Liver (tissue), 9 donors: Measurements from ENCODE around the gene IFT81. TPM values are rescaled to one million over a fixed set of nuclear protein-coding genes. Genes with fewer than 3 reads are reported as not detected.

Source experiments
- DNase-seq: peaks from one replicate; pipeline ENCODE4 v3.0.0-alpha.2; 2017; ENCODE audit warnings: low spot score
- H3K27ac ChIP-seq, 2 donors: one replicate each; pipeline ENCODE4 v1.7.0; 2013; ENCODE audit warnings: inconsistent platforms in 2 of 2, low read length in 2 of 2, control low read depth in 1 of 2, low read depth in 1 of 2, mild to moderate bottlenecking in 1 of 2
- H3K27me3 ChIP-seq, 4 donors: one replicate each; pipeline versions ENCODE4 v1.6.1 to v1.7.0; 2013; ENCODE audit warnings: low read length in 3 of 4, inconsistent platforms in 1 of 4, mild to moderate bottlenecking in 1 of 4, moderate library complexity in 1 of 4; ENCODE audit not compliant: control insufficient read depth in 4 of 4, insufficient read depth in 4 of 4
- H3K36me3 ChIP-seq, 4 donors: one replicate each; pipeline versions ENCODE4 v1.6.1 to v1.7.0; 2013; ENCODE audit warnings: low read length in 3 of 4, mild to moderate bottlenecking in 3 of 4, low read depth in 1 of 4, moderate library complexity in 1 of 4; ENCODE audit not compliant: control insufficient read depth in 4 of 4, insufficient read depth in 3 of 4
- H3K4me1 ChIP-seq, 4 donors: one replicate each; pipeline versions ENCODE4 v1.6.1 to v1.7.0; 2013; ENCODE audit warnings: low read length in 3 of 4, mild to moderate bottlenecking in 3 of 4, moderate library complexity in 1 of 4; ENCODE audit not compliant: control insufficient read depth in 4 of 4, insufficient read depth in 4 of 4
- H3K4me3 ChIP-seq, 3 donors: one replicate each; pipeline versions ENCODE4 v1.6.1 to v1.7.0; 2013; ENCODE audit warnings: low read length in 3 of 3, control low read depth in 1 of 3, low read depth in 1 of 3, mild to moderate bottlenecking in 1 of 3
- H3K9ac ChIP-seq, 2 donors: one replicate each; pipeline ENCODE4 v1.7.0; 2013; ENCODE audit warnings: low read length in 2 of 2, mild to moderate bottlenecking in 2 of 2, moderate library complexity in 2 of 2, control low read depth in 1 of 2, low read depth in 1 of 2
- H3K9me3 ChIP-seq, 4 donors: one replicate each; pipeline versions ENCODE4 v1.6.1 to v1.7.0; 2013; ENCODE audit warnings: low read length in 3 of 4; ENCODE audit not compliant: control insufficient read depth in 4 of 4
- ATF3 ChIP-seq: IDR thresholded peaks from 2 replicates; pipeline ENCODE4 v1.6.1; 2016; ENCODE audit warnings: antibody characterized with exemption
- CTCF ChIP-seq: fragments of 150-350 bp; IDR thresholded peaks from 2 replicates; pipeline ENCODE4 v1.5.1; 2017; ENCODE audit warnings: improper control_type of control experiment, low read depth, low read length; ENCODE audit not compliant: missing input control
- EGR1 ChIP-seq, 2 donors: IDR thresholded peaks; 2 replicates each; pipeline ENCODE4 v1.6.1; 2016 to 2018; ENCODE audit warnings: antibody characterized with exemption in 2 of 2, low read depth in 2 of 2
- FOXA1 ChIP-seq: IDR thresholded peaks from 2 replicates; pipeline ENCODE4 v1.6.1; 2016; ENCODE audit warnings: antibody characterized with exemption
- FOXA2 ChIP-seq: IDR thresholded peaks from 2 replicates; pipeline ENCODE4 v1.6.1; 2016; ENCODE audit warnings: antibody characterized with exemption
- GABPA ChIP-seq, 2 donors: IDR thresholded peaks in 1 of 2; conservative IDR thresholded peaks in 1 of 2; 2 replicates each; pipeline ENCODE4 v1.6.1; 2016; ENCODE audit warnings: antibody characterized with exemption in 2 of 2, mild to moderate bottlenecking in 1 of 2, moderate library complexity in 1 of 2
- HNF4A ChIP-seq, 2 donors: conservative IDR thresholded peaks; 2 replicates each; pipeline ENCODE4 v1.6.1; 2016; ENCODE audit warnings: antibody characterized with exemption in 2 of 2, mild to moderate bottlenecking in 2 of 2
- HNF4G ChIP-seq: IDR thresholded peaks from 2 replicates; pipeline ENCODE4 v1.6.1; 2016; ENCODE audit warnings: antibody characterized with exemption
- JUND ChIP-seq, 2 donors: IDR thresholded peaks; 2 replicates each; pipeline ENCODE4 v1.6.1; 2016; ENCODE audit warnings: antibody characterized with exemption in 2 of 2
- MAX ChIP-seq: IDR thresholded peaks from 2 replicates; pipeline ENCODE4 v1.6.1; 2016; ENCODE audit warnings: antibody characterized with exemption
- NR2F2 ChIP-seq: IDR thresholded peaks from 2 replicates; pipeline ENCODE4 v1.6.1; 2016; ENCODE audit warnings: antibody characterized with exemption
- RAD21 ChIP-seq, 2 donors: IDR thresholded peaks; 2 replicates each; pipeline ENCODE4 v1.6.1; 2016; ENCODE audit warnings: antibody characterized with exemption in 2 of 2, mild to moderate bottlenecking in 2 of 2
- REST ChIP-seq: IDR thresholded peaks from 2 replicates; pipeline ENCODE4 v1.6.1; 2016; ENCODE audit warnings: antibody characterized with exemption, mild to moderate bottlenecking
- RXRA ChIP-seq, 2 donors: IDR thresholded peaks; 2 replicates each; pipeline ENCODE4 v1.6.1; 2017 to 2018; ENCODE audit warnings: antibody characterized with exemption in 2 of 2, mild to moderate bottlenecking in 1 of 2
- SP1 ChIP-seq: IDR thresholded peaks from 2 replicates; pipeline ENCODE4 v1.6.1; 2018; ENCODE audit warnings: antibody characterized with exemption, mild to moderate bottlenecking
- TAF1 ChIP-seq: conservative IDR thresholded peaks from 2 replicates; pipeline ENCODE4 v1.6.1; 2016; ENCODE audit warnings: antibody characterized with exemption, mild to moderate bottlenecking
- WGBS: extraction: QIAGEN DNeasy Blood & Tissue Kit; methylation state at CpG from one replicate; pipeline ENCODE4 v1.1.7; 2013; 5-methylcytosine and 5-hydroxymethylcytosine counted together
- polyA plus RNA-seq, 2 donors: library from polyadenylated mRNA; stranded (reverse) in 1 of 2; unstranded in 1 of 2; fragments of 200-250 nt in 1 of 2; fragments of >200 nt in 1 of 2; fragmentation: Nextera tagmentation in 1 of 2; extraction: Ambion mirVana in 1 of 2; gene quantifications; one replicate each; pipeline versions ENCODE4 v1.2.1 to v1.2.3, GENCODE V29; 2013 to 2015
- total RNA-seq, 2 donors: library from RNA; depleted of rRNA; stranded (reverse); fragments of >200 nt; gene quantifications; one replicate each; pipeline ENCODE4 v1.2.3, GENCODE V29; 2014
- TF ChIP-seq, protein P1 (sequence below): IDR thresholded peaks from 2 replicates; pipeline ENCODE4 v1.6.1; 2016; ENCODE audit warnings: antibody characterized with exemption
- donor health status: healthy.
- donor health status: healthy.
- donor health status: healthy.
- donor health status: healthy.
- donor health status: healthy.

Gene IFT81
- total and polyA plus RNA-seq, 4 donors: 1.9 to 4.9 (median 2.8) TPM

DNA sequence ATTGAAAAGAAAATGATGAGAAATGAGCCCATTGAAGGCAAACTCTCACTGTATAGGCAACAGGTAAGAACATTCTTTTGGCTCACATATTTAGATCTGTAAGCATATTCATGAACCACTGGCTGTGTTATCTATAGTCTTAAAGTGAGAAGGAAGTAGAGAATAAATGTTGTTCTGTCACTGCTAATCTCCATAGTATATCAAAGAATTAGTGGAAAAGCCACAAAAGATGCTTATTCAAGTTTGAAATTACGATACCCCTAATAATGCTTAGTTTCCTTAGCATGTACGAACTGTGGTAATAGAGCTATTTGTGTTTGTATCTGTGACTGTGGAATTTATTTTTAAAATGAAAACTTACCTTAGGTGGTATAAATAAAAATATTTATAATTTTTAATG, 22.8 kb downstream of the IFT81 start:
- peaks cover 0 to 4% (median 0%) of the 10 kb centered on the region in 4 donors for H3K36me3 ChIP-seq
- no peak for TF ChIP-seq EGR1 (IDR thresholded peaks at IDR 0.05; ENCODE audit: low read depth in 2 of 2)
- TF ChIP-seq, protein P1, sequence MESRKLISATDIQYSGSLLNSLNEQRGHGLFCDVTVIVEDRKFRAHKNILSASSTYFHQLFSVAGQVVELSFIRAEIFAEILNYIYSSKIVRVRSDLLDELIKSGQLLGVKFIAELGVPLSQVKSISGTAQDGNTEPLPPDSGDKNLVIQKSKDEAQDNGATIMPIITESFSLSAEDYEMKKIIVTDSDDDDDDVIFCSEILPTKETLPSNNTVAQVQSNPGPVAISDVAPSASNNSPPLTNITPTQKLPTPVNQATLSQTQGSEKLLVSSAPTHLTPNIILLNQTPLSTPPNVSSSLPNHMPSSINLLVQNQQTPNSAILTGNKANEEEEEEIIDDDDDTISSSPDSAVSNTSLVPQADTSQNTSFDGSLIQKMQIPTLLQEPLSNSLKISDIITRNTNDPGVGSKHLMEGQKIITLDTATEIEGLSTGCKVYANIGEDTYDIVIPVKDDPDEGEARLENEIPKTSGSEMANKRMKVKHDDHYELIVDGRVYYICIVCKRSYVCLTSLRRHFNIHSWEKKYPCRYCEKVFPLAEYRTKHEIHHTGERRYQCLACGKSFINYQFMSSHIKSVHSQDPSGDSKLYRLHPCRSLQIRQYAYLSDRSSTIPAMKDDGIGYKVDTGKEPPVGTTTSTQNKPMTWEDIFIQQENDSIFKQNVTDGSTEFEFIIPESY: no peak
- TF ChIP-seq RXRA (IDR thresholded peaks at IDR 0.05): no peak
- TF ChIP-seq HNF4A (conservative IDR thresholded peaks at IDR 0.05): no peak
- no peak for TF ChIP-seq SP1
- no peaks in the 10 kb centered on the region for H3K27me3 ChIP-seq
- 98% methylated on average over 2 of the region's 2 CpGs for WGBS
- H3K9ac ChIP-seq: no peak overlapping the region
- no peaks in the 10 kb centered on the region for H3K9me3 ChIP-seq
- no peak for DNase-seq
- H3K27ac ChIP-seq: no peak overlapping the region
- no peak overlapping the region for H3K4me3 ChIP-seq
- no peaks in the 10 kb centered on the region for H3K4me1 ChIP-seq

DNA sequence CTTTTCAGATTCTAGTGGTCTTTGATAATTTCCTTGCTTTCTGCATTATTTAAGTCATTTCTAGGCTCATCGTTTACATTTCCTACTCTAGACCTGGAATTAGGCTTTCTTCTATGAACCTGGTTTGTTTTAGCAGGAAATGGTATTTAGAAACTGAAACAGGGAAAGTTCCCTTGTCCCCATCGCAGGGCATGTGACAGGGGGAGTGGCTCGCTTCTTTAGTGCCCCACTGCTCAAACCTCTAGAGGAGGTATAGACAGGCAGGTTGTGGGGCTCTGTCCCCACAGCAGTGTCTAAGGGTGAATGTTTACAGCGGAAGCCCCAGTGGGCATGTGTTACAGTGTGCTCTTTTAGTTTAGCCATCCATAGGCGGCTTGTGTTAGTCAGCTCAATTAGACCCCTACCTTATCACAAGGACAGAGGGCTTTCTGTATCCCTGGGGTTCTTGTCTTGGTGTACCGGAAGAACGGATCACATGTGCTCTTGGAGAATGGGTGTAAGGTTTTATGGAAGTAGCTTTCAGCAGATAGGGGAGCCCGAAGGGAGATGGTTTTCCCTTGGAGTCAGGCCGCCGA, 25.0 kb downstream of the IFT81 start:
- no peak for DNase-seq
- Histone ChIP-seq H3K4me3 (no peak overlapping the region), H3K4me1 (no peaks in the 10 kb centered on the region), H3K9me3 (no peaks in the 10 kb centered on the region), H3K9ac (no peak overlapping the region), H3K27me3 (no peaks in the 10 kb centered on the region), H3K36me3 (peaks cover 0 to 7% (median 0%) of the 10 kb centered on the region in 4 donors), H3K27ac (no peak overlapping the region)
- TF ChIP-seq ATF3: no peak
- TF ChIP-seq, protein P1: no peak
- TF ChIP-seq HNF4A (conservative IDR thresholded peaks at IDR 0.05): no peak
- no peak for TF ChIP-seq SP1
- no peak for TF ChIP-seq RAD21 (IDR thresholded peaks at IDR 0.05)
- no peak for TF ChIP-seq TAF1
- no peak for TF ChIP-seq CTCF
- no peak for TF ChIP-seq HNF4G
- TF ChIP-seq MAX: no peak
- TF ChIP-seq GABPA (IDR thresholded peaks at IDR 0.05 in 1 of 2, conservative IDR thresholded peaks at IDR 0.05 in 1 of 2): no peak
- TF ChIP-seq FOXA1: no peak
- no peak for TF ChIP-seq JUND (IDR thresholded peaks at IDR 0.05)
- TF ChIP-seq FOXA2: no peak
- TF ChIP-seq EGR1 (IDR thresholded peaks at IDR 0.05; ENCODE audit: low read depth in 2 of 2): no peak
- no peak for TF ChIP-seq REST
- no peak for TF ChIP-seq NR2F2
- no peak for TF ChIP-seq RXRA (IDR thresholded peaks at IDR 0.05)
- 94% methylated on average over 10 of the region's 10 CpGs for WGBS
